ENCODE measurements around the gene COL13A1.

The COL13A1 gene

GRCh38 chr10:69928339-69928738 is 126.6 kb downstream of the COL13A1 start:
- Histone ChIP-seq H3K4me1 (ENCODE audit: control insufficient read depth, insufficient read depth, low read length, unreplicated experiment) (no peaks in the 10 kb centered on the region), H3K27me3 (ENCODE audit: insufficient read depth, low read length) (no peaks in the 10 kb centered on the region), H3K27ac (ENCODE audit: low read depth, low read length) (no peak overlapping the region), H3K36me3 (ENCODE audit: insufficient read depth, low read length) (no peaks in the 10 kb centered on the region), H3K4me3 (ENCODE audit: low read depth, low read length) (no peak overlapping the region), H3K79me2 (ENCODE audit: control insufficient read depth, insufficient read depth, low read length, unreplicated experiment) (no peaks in the 10 kb centered on the region), H2AFZ (ENCODE audit: low read length, unreplicated experiment) (no peak overlapping the region)

- Histone ChIP-seq H3K4me3 (ENCODE audit: low read depth, low read length) (no peak overlapping the region), H3K36me3 (ENCODE audit: insufficient read depth, low read length) (no peaks in the 10 kb centered on the region), H3K27ac (ENCODE audit: low read depth, low read length) (no peak overlapping the region), H3K27me3 (ENCODE audit: insufficient read depth, low read length) (no peaks in the 10 kb centered on the region), H2AFZ (ENCODE audit: low read length, unreplicated experiment) (no peak overlapping the region), H3K79me2 (ENCODE audit: control insufficient read depth, insufficient read depth, low read length, unreplicated experiment) (no peaks in the 10 kb centered on the region), H3K4me1 (ENCODE audit: control insufficient read depth, insufficient read depth, low read length, unreplicated experiment) (no peaks in the 10 kb centered on the region)
These were observed 127.9 kb downstream of the COL13A1 start for GRCh38 chr10:69929575-69929974.

GRCh38 chr10:69934768-69935167 is 133.1 kb downstream of the COL13A1 start:
- H3K27me3 ChIP-seq (ENCODE audit: insufficient read depth, low read length), result no peaks in the 10 kb centered on the region
- no peak overlapping the region for H3K27ac ChIP-seq (ENCODE audit: low read depth, low read length)
- no peaks in the 10 kb centered on the region for H3K36me3 ChIP-seq (ENCODE audit: insufficient read depth, low read length)
- H2AFZ ChIP-seq (ENCODE audit: low read length, unreplicated experiment), result no peak overlapping the region
- no peak overlapping the region for H3K4me3 ChIP-seq (ENCODE audit: low read depth, low read length)
- no peaks in the 10 kb centered on the region for H3K79me2 ChIP-seq (ENCODE audit: control insufficient read depth, insufficient read depth, low read length, unreplicated experiment)
- H3K4me1 ChIP-seq (ENCODE audit: control insufficient read depth, insufficient read depth, low read length, unreplicated experiment), result no peaks in the 10 kb centered on the region

- H3K27me3 ChIP-seq (ENCODE audit: insufficient read depth, low read length), result no peaks in the 10 kb centered on the region
- H3K4me1 ChIP-seq (ENCODE audit: control insufficient read depth, insufficient read depth, low read length, unreplicated experiment), result no peaks in the 10 kb centered on the region
- H3K79me2 ChIP-seq (ENCODE audit: control insufficient read depth, insufficient read depth, low read length, unreplicated experiment), result no peaks in the 10 kb centered on the region
- H3K36me3 ChIP-seq (ENCODE audit: insufficient read depth, low read length), result no peaks in the 10 kb centered on the region
- no peak overlapping the region for H2AFZ ChIP-seq (ENCODE audit: low read length, unreplicated experiment)
- H3K27ac ChIP-seq (ENCODE audit: low read depth, low read length), result no peak overlapping the region
- H3K4me3 ChIP-seq (ENCODE audit: low read depth, low read length), result no peak overlapping the region
These were observed 134.4 kb downstream of the COL13A1 start for GRCh38 chr10:69936091-69936490.

GRCh38 chr10:69938541-69938991 is 136.9 kb downstream of the COL13A1 start:
- H3K4me1 ChIP-seq (ENCODE audit: control insufficient read depth, insufficient read depth, low read length, unreplicated experiment), result no peaks in the 10 kb centered on the region
- no peak overlapping the region for H3K27ac ChIP-seq (ENCODE audit: low read depth, low read length)
- no peaks in the 10 kb centered on the region for H3K36me3 ChIP-seq (ENCODE audit: insufficient read depth, low read length)
- no peak overlapping the region for H2AFZ ChIP-seq (ENCODE audit: low read length, unreplicated experiment)
- H3K79me2 ChIP-seq (ENCODE audit: control insufficient read depth, insufficient read depth, low read length, unreplicated experiment), result no peaks in the 10 kb centered on the region
- H3K27me3 ChIP-seq (ENCODE audit: insufficient read depth, low read length), result no peaks in the 10 kb centered on the region
- no peak overlapping the region for H3K4me3 ChIP-seq (ENCODE audit: low read depth, low read length)

- H3K4me1 ChIP-seq (ENCODE audit: control insufficient read depth, insufficient read depth, low read length, unreplicated experiment), result no peaks in the 10 kb centered on the region
- no peak overlapping the region for H2AFZ ChIP-seq (ENCODE audit: low read length, unreplicated experiment)
- no peak overlapping the region for H3K4me3 ChIP-seq (ENCODE audit: low read depth, low read length)
- no peaks in the 10 kb centered on the region for H3K36me3 ChIP-seq (ENCODE audit: insufficient read depth, low read length)
- H3K27ac ChIP-seq (ENCODE audit: low read depth, low read length), result no peak overlapping the region
- no peaks in the 10 kb centered on the region for H3K27me3 ChIP-seq (ENCODE audit: insufficient read depth, low read length)
- no peaks in the 10 kb centered on the region for H3K79me2 ChIP-seq (ENCODE audit: control insufficient read depth, insufficient read depth, low read length, unreplicated experiment)
These were observed 137.4 kb downstream of the COL13A1 start for GRCh38 chr10:69939061-69939460.

GRCh38 chr10:69939481-69939880 is 137.8 kb downstream of the COL13A1 start:
- H2AFZ ChIP-seq (ENCODE audit: low read length, unreplicated experiment), result no peak overlapping the region
- H3K79me2 ChIP-seq (ENCODE audit: control insufficient read depth, insufficient read depth, low read length, unreplicated experiment), result no peaks in the 10 kb centered on the region
- no peak overlapping the region for H3K27ac ChIP-seq (ENCODE audit: low read depth, low read length)
- H3K4me3 ChIP-seq (ENCODE audit: low read depth, low read length), result no peak overlapping the region
- no peaks in the 10 kb centered on the region for H3K4me1 ChIP-seq (ENCODE audit: control insufficient read depth, insufficient read depth, low read length, unreplicated experiment)
- no peaks in the 10 kb centered on the region for H3K27me3 ChIP-seq (ENCODE audit: insufficient read depth, low read length)
- H3K36me3 ChIP-seq (ENCODE audit: insufficient read depth, low read length), result no peaks in the 10 kb centered on the region

- no peaks in the 10 kb centered on the region for H3K36me3 ChIP-seq (ENCODE audit: insufficient read depth, low read length)
- H3K79me2 ChIP-seq (ENCODE audit: control insufficient read depth, insufficient read depth, low read length, unreplicated experiment), result no peaks in the 10 kb centered on the region
- H2AFZ ChIP-seq (ENCODE audit: low read length, unreplicated experiment), result no peak overlapping the region
- no peaks in the 10 kb centered on the region for H3K4me1 ChIP-seq (ENCODE audit: control insufficient read depth, insufficient read depth, low read length, unreplicated experiment)
- H3K4me3 ChIP-seq (ENCODE audit: low read depth, low read length), result no peak overlapping the region
- H3K27ac ChIP-seq (ENCODE audit: low read depth, low read length), result no peak overlapping the region
- no peaks in the 10 kb centered on the region for H3K27me3 ChIP-seq (ENCODE audit: insufficient read depth, low read length)
These were observed 140.0 kb downstream of the COL13A1 start for GRCh38 chr10:69941730-69942129.

GRCh38 chr10:69943292-69943820 is 141.7 kb downstream of the COL13A1 start:
- no peaks in the 10 kb centered on the region for H3K4me1 ChIP-seq (ENCODE audit: control insufficient read depth, insufficient read depth, low read length, unreplicated experiment)
- no peak overlapping the region for H2AFZ ChIP-seq (ENCODE audit: low read length, unreplicated experiment)
- no peak overlapping the region for H3K4me3 ChIP-seq (ENCODE audit: low read depth, low read length)
- no peaks in the 10 kb centered on the region for H3K79me2 ChIP-seq (ENCODE audit: control insufficient read depth, insufficient read depth, low read length, unreplicated experiment)
- H3K27me3 ChIP-seq (ENCODE audit: insufficient read depth, low read length), result no peaks in the 10 kb centered on the region
- H3K36me3 ChIP-seq (ENCODE audit: insufficient read depth, low read length), result no peaks in the 10 kb centered on the region
- no peak overlapping the region for H3K27ac ChIP-seq (ENCODE audit: low read depth, low read length)

GRCh38 chr10:69944761-69945160 is 143.1 kb downstream of the COL13A1 start:
- Histone ChIP-seq H2AFZ (ENCODE audit: low read length, unreplicated experiment) (no peak overlapping the region), H3K4me1 (ENCODE audit: control insufficient read depth, insufficient read depth, low read length, unreplicated experiment) (no peaks in the 10 kb centered on the region), H3K27ac (ENCODE audit: low read depth, low read length) (no peak overlapping the region), H3K27me3 (ENCODE audit: insufficient read depth, low read length) (no peaks in the 10 kb centered on the region), H3K4me3 (ENCODE audit: low read depth, low read length) (no peak overlapping the region), H3K36me3 (ENCODE audit: insufficient read depth, low read length) (no peaks in the 10 kb centered on the region), H3K79me2 (ENCODE audit: control insufficient read depth, insufficient read depth, low read length, unreplicated experiment) (no peaks in the 10 kb centered on the region)

- Histone ChIP-seq H2AFZ (ENCODE audit: low read length, unreplicated experiment) (no peak overlapping the region), H3K4me3 (ENCODE audit: low read depth, low read length) (no peak overlapping the region), H3K27me3 (ENCODE audit: insufficient read depth, low read length) (no peaks in the 10 kb centered on the region), H3K36me3 (ENCODE audit: insufficient read depth, low read length) (no peaks in the 10 kb centered on the region), H3K4me1 (ENCODE audit: control insufficient read depth, insufficient read depth, low read length, unreplicated experiment) (no peaks in the 10 kb centered on the region), H3K27ac (ENCODE audit: low read depth, low read length) (no peak overlapping the region), H3K79me2 (ENCODE audit: control insufficient read depth, insufficient read depth, low read length, unreplicated experiment) (no peaks in the 10 kb centered on the region)
These were observed 146.6 kb downstream of the COL13A1 start for GRCh38 chr10:69948261-69948660.
